HCT116 (cell line): Measurements from ENCODE around the gene PTCD3. TPM values are rescaled to one million over a fixed set of nuclear protein-coding genes. Genes with fewer than 3 reads are reported as not detected.

Source experiments
- ATAC-seq: fragments of 200-7000 bp; cut with Tn5 transposase; 2 replicates; pipeline ENCODE4 v1.9.1; 2020; ENCODE audit warnings: mild to moderate bottlenecking, moderate library complexity
- BruUV-seq: library from RNA; stranded (reverse); fragments of 400-500 nt; replicated peaks from 2 replicates; lab custom pipeline; 2021; lab: Mats Ljungman, UMichigan
- CTCF ChIA-PET: fragments of 300-600 bp; sonication (Branson Sonifier 250); formaldehyde crosslinking; loops from one replicate; lab custom pipeline; 2021; ENCODE audit warnings: antibody characterized with exemption; lab: Charles Lee
- POLR2A ChIA-PET: fragments of 300-600, 350-600 bp; sonication (Branson Sonifier 250); formaldehyde crosslinking; loops from one replicate; lab custom pipeline; 2021; ENCODE audit warnings: antibody characterized with exemption; lab: Charles Lee
- RAD21 ChIA-PET, 2 experiments: fragments of 300-600 bp; sonication (Branson Sonifier 250); formaldehyde crosslinking; loops; one replicate each; lab custom pipeline; 2023; ENCODE audit warnings: low total read pairs in 2 of 2; ENCODE audit not compliant: uncharacterized antibody in 2 of 2, unreplicated experiment in 2 of 2, low non-redundant PET in 1 of 2; lab: Charles Lee
- DNase-seq: peaks from one replicate; pipeline ENCODE4 v3.0.0-alpha.2; 2010; ENCODE audit warnings: low read depth, low spot score
- H2AFZ ChIP-seq: fragments of 200-600 bp; shearing (Covaris generic), sonication (generic); 2 replicates; pipeline ENCODE4 v1.6.1; 2017; ENCODE audit warnings: low read depth, mixed run types, mixed read lengths, antibody characterized with exemption, low read length; ENCODE audit not compliant: poor library complexity, severe bottlenecking
- H3K27ac ChIP-seq: 2 replicates; pipeline ENCODE4 v1.5.1; 2012; ENCODE audit warnings: low read depth, low read length
- H3K27me3 ChIP-seq: fragments of 200-600 bp; sonication (generic); 2 replicates; pipeline ENCODE4 v1.6.1; 2016; ENCODE audit warnings: mixed run types, low read length, mixed read lengths; ENCODE audit not compliant: insufficient read depth
- H3K36me3 ChIP-seq, 2 experiments: fragments of 200-500 bp in 1 of 2; fragments of 200-600 bp in 1 of 2; sonication (Bioruptor generic) in 1 of 2; sonication (generic) in 1 of 2; 2 replicates each; pipeline versions ENCODE4 v1.5.1 to v1.6.1; 2014 to 2016; ENCODE audit warnings: low read length in 2 of 2, inconsistent platforms in 1 of 2, mixed read lengths in 1 of 2, mixed run types in 1 of 2; ENCODE audit not compliant: insufficient read depth in 2 of 2, control insufficient read depth in 1 of 2
- H3K4me1 ChIP-seq, 2 experiments: fragments of 200-600 bp in 1 of 2; sonication (generic) in 1 of 2; 2 replicates each; pipeline versions ENCODE4 v1.5.1 to v1.6.1; 2012 to 2017; ENCODE audit warnings: low read length in 2 of 2, inconsistent platforms in 1 of 2, mild to moderate bottlenecking in 1 of 2, mixed read lengths in 1 of 2, mixed run types in 1 of 2, moderate library complexity in 1 of 2; ENCODE audit not compliant: insufficient read depth in 2 of 2, control insufficient read depth in 1 of 2
- H3K4me2 ChIP-seq: fragments of 200-600 bp; sonication (generic); 2 replicates; pipeline ENCODE4 v1.6.1; 2017; ENCODE audit warnings: mixed run types, low read length, mixed read lengths
- H3K4me3 ChIP-seq, 2 experiments: fragments of 200-600 bp in 1 of 2; sonication (generic) in 1 of 2; replicated peaks in 1 of 2; 2 replicates each; pipeline ENCODE4 v1.5.1; 2011 to 2016; ENCODE audit warnings: low read length in 2 of 2, control low read depth in 1 of 2, low read depth in 1 of 2, mild to moderate bottlenecking in 1 of 2, mixed read lengths in 1 of 2, mixed run types in 1 of 2
- H3K79me2 ChIP-seq: fragments of 200-600 bp; sonication (generic); 2 replicates; pipeline ENCODE4 v1.6.1; 2017; ENCODE audit warnings: mild to moderate bottlenecking, mixed run types, low read length, moderate library complexity, mixed read lengths; ENCODE audit not compliant: insufficient read depth
- H3K9ac ChIP-seq: fragments of 200-600 bp; sonication (generic); 2 replicates; pipeline ENCODE4 v1.6.1; 2016; ENCODE audit warnings: low read length, mixed read lengths
- H3K9me2 ChIP-seq: fragments of 200-600 bp; sonication (generic), shearing (Covaris generic); 2 replicates; pipeline ENCODE4 v1.6.1; 2017; ENCODE audit warnings: mixed run types, mild to moderate bottlenecking, moderate library complexity; ENCODE audit not compliant: insufficient read depth
- H3K9me3 ChIP-seq, 2 experiments: fragments of 200-500 bp in 1 of 2; fragments of 200-600 bp in 1 of 2; sonication (Bioruptor generic) in 1 of 2; sonication (generic) in 1 of 2; 2 replicates each; pipeline ENCODE4 v1.6.1; 2014 to 2017; ENCODE audit warnings: low read length in 2 of 2, mixed read lengths in 2 of 2, inconsistent platforms in 1 of 2, low read depth in 1 of 2, mild to moderate bottlenecking in 1 of 2, mixed run types in 1 of 2, moderate library complexity in 1 of 2; ENCODE audit not compliant: control insufficient read depth in 1 of 2, insufficient read depth in 1 of 2
- H4K20me1 ChIP-seq: fragments of 200-600 bp; sonication (generic), shearing (Covaris generic); 2 replicates; pipeline ENCODE4 v1.6.1; 2017; ENCODE audit warnings: mixed run types, mild to moderate bottlenecking, moderate library complexity; ENCODE audit not compliant: insufficient read depth
- CTCF ChIP-seq, 3 experiments: fragments of 200-600 bp in 1 of 3; sonication (generic) in 1 of 3; IDR thresholded peaks in 2 of 3; conservative IDR thresholded peaks in 1 of 3; 2 replicates each; pipeline ENCODE4 v1.5.1; 2012 to 2017; ENCODE audit warnings: low read depth in 2 of 3, low read length in 2 of 3, antibody characterized with exemption in 1 of 3, borderline replicate concordance in 1 of 3, control low read depth in 1 of 3, mild to moderate bottlenecking in 1 of 3, mixed read lengths in 1 of 3, mixed run types in 1 of 3, moderate library complexity in 1 of 3; ENCODE audit not compliant: insufficient read depth in 1 of 3
- JUND ChIP-seq: IDR thresholded peaks from 2 replicates; pipeline ENCODE4 v1.6.1; 2012
- ZBTB33 ChIP-seq: IDR thresholded peaks from 2 replicates; pipeline ENCODE4 v1.6.1; 2011; ENCODE audit warnings: mild to moderate bottlenecking, low read length, moderate library complexity; ENCODE audit not compliant: insufficient replicate concordance; ENCODE audit errors: extremely low read depth
- intact Hi-C: fragments of 100-400 bp; cut with micrococcal nuclease; formaldehyde crosslinking; loops from 2 replicates; pipeline ENCODE4 v1.10.0; 2022
- total RNA-seq: library from RNA; stranded (reverse); gene quantifications from one replicate; pipeline ENCODE4 v1.2.1, GENCODE V29; 2021; ENCODE audit not compliant: unreplicated experiment

Gene PTCD3
- total RNA-seq, 1 experiment from 2014 or later: 154 TPM

GRCh38 chr2:86143307-86143706, 37.3 kb downstream of the PTCD3 start:
- H3K27ac ChIP-seq: no peak overlapping the region
- no peaks in the 10 kb centered on the region for H3K27me3 ChIP-seq
- RAD21 ChIA-PET: no interaction called here
- no peaks in the 10 kb centered on the region for H3K79me2 ChIP-seq
- TF ChIP-seq CTCF (IDR thresholded peaks at IDR 0.05 in 2 of 3, conservative IDR thresholded peaks at IDR 0.05 in 1 of 3; ENCODE audit: borderline replicate concordance in 1 of 3, insufficient read depth in 1 of 3, low read depth in 2 of 3, low read length in 2 of 3) (no peak), ZBTB33 (no peak), JUND (no peak)
- DNase-seq: no peak
- no peak overlapping the region for H3K4me2 ChIP-seq
- no TSS peak for BruUV-seq
- no peak overlapping the region for H2AFZ ChIP-seq
- no peak overlapping the region for H3K4me3 ChIP-seq
- H3K4me1 ChIP-seq: no peaks in the 10 kb centered on the region
- H3K9me3 ChIP-seq: no peaks in the 10 kb centered on the region
- H3K9me2 ChIP-seq: no peaks in the 10 kb centered on the region
- CTCF ChIA-PET: no interaction called here
- peaks cover 34 to 39% of the 10 kb centered on the region in 2 experiments; a peak in 3 of 4 replicates for H3K36me3 ChIP-seq
- intact Hi-C loops: no loop called here
- POLR2A ChIA-PET: no interaction called here
- H4K20me1 ChIP-seq: no peaks in the 10 kb centered on the region
- H3K9ac ChIP-seq: no peak overlapping the region
- no peak for ATAC-seq
